LNCAP (cell line): ENCODE data around the gene TRPV2.

ENCODE experiments used
- CTCF ChIP-seq: fragments of 450-650 bp; IDR thresholded peaks from 2 replicates; pipeline ENCODE4 v1.5.1; 2017; ENCODE audit warnings: mild to moderate bottlenecking

Gene TRPV2

DNA sequence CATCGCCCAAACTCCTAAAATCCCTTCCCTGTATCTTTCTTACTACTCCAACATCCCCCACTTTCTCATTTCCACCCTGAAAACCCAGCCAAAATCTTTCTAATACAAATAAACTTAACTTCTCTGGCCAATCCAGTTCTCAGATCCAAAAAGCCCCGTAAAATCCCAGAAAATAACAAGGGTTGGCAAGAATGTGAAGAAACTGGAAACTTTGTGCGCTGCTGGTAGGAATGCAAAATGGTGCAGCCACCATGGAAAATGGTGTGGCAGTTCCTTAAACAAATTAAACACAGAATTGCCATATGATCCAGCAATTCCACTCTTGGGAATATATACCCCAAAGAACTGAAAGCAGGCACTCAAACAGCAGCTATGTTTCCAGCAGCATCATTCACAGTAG, 52.5 kb downstream of the TRPV2 start:
- no peak for TF ChIP-seq CTCF

- TF ChIP-seq CTCF = no peak
Observed at GRCh38 chr17:16468428-16468992, 53.1 kb downstream of the TRPV2 start.

DNA sequence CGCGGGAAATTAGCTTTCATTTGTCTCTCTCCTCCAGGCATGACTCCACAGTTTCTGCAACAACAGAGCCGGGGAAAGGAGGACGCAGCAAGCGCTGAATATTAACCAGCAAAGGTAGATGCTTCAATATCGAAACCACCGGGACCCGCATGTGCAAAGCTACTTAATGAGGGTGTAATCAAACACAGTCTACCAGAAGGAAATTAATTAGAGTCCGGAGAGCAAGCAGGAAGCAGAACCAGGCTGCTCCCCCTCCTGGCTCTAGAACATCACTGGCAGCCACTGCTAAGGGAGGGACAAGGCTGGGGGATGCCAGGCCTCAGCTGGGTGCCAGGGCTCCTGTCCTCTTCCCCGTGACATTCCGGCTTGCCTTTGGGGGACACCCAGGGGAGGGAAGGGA, 54.9 kb downstream of the TRPV2 start:
- TF ChIP-seq CTCF = no peak

- TF ChIP-seq CTCF = no peak
Observed at GRCh38 chr17:16471295-16471694, 55.9 kb downstream of the TRPV2 start.

GRCh38 chr17:16472539-16472938, 57.2 kb downstream of the TRPV2 start:
- TF ChIP-seq CTCF = no peak

DNA sequence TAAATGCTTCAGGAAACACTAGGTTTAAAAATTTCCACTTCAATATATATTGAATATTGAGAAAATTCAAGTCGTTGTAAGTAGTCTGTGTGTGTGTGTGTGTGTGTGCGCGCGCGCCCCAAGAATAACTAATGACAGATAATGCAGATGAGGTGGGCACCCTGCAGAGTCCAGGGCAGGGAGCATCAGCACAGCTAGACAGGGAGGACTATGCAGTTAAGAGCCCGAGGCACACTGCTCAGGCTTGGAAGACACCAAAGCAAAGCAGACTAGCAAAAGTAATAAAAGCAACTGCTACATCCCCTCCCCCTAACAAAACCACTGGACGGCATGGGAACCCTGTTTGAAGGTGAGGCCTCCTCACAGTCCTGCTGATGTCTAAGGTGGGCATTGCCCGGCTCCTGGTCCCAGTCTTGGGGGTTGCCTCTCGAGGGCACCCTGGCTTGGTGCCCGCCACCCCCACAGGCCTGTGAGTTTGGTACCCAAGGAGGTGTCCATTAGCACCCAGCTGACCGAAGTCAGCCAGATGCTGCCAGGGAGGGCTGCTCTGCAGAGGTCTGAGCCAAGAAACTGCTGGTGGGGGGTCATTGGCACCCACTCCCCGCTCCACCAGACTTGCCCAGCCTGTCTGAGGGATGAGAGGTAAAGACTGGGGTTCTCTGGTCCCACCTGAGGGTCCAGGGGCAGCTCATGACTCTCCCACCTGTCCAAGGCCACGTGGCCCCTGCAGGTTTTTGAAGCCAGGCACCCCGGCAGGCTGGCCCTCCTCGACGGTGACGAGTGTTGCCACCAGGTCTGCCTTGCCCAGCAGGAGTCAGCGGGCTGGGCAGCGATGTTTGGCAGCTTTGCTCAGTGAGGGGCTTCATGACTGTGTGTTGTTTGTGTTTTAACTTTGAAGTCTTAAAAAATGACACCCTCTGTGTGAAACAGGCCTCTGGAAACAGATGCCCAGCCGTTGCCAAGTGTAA, 58.0 kb downstream of the TRPV2 start:
- no peak for TF ChIP-seq CTCF

GRCh38 chr17:16474012-16474725, 58.8 kb downstream of the TRPV2 start:
- no peak for TF ChIP-seq CTCF
